ENCODE measurements around the gene RPL36AL.

The RPL36AL gene

GRCh38 chr14:49579841-49580240 lies 40.6 kb downstream of the RPL36AL start:
- Histone ChIP-seq H3K27ac (replicated peaks) (no peak overlapping the region), H3K27me3 (ENCODE audit: insufficient read depth, poor library complexity, severe bottlenecking) (no peaks in the 10 kb centered on the region), H3K4me3 (replicated peaks; ENCODE audit: insufficient read depth, low read length) (no peak overlapping the region)
- DNase-seq (ENCODE audit: low read depth in 1 of 2, low spot score in 1 of 2), result no peak
- no peak for TF ChIP-seq SPI1 (IDR thresholded peaks at IDR 0.05; ENCODE audit: borderline replicate concordance, low read depth)
- no peak for TF ChIP-seq CTCF (IDR thresholded peaks at IDR 0.05; ENCODE audit: insufficient read depth, low read length)
- TF ChIP-seq POLR2AphosphoS5 (IDR thresholded peaks at IDR 0.05; ENCODE audit: low read depth), result no peak
- no peak for TF ChIP-seq REST (IDR thresholded peaks at IDR 0.05; ENCODE audit: insufficient replicate concordance, low read depth)
- TF ChIP-seq GABPA (IDR thresholded peaks at IDR 0.05; ENCODE audit: low read depth), result no peak

- TF ChIP-seq CTCF (IDR thresholded peaks at IDR 0.05; ENCODE audit: insufficient read depth, low read length) (no peak), GABPA (IDR thresholded peaks at IDR 0.05; ENCODE audit: low read depth) (no peak), REST (IDR thresholded peaks at IDR 0.05; ENCODE audit: insufficient replicate concordance, low read depth) (no peak), SPI1 (IDR thresholded peaks at IDR 0.05; ENCODE audit: borderline replicate concordance, low read depth) (no peak), POLR2AphosphoS5 (IDR thresholded peaks at IDR 0.05; ENCODE audit: low read depth) (no peak)
- H3K4me3 ChIP-seq (replicated peaks; ENCODE audit: insufficient read depth, low read length), result no peak overlapping the region
- DNase-seq (ENCODE audit: low read depth in 1 of 2, low spot score in 1 of 2), result no peak
- no peaks in the 10 kb centered on the region for H3K27me3 ChIP-seq (ENCODE audit: insufficient read depth, poor library complexity, severe bottlenecking)
- H3K27ac ChIP-seq (replicated peaks), result no peak overlapping the region
Measured at GRCh38 chr14:49578141-49578540, 42.3 kb downstream of the RPL36AL start.

GRCh38 chr14:49574038-49574437 lies 46.4 kb downstream of the RPL36AL start:
- no peak overlapping the region for H3K4me3 ChIP-seq (replicated peaks; ENCODE audit: insufficient read depth, low read length)
- DNase-seq (ENCODE audit: low read depth in 1 of 2, low spot score in 1 of 2), result no peak
- TF ChIP-seq POLR2AphosphoS5 (IDR thresholded peaks at IDR 0.05; ENCODE audit: low read depth) (no peak), GABPA (IDR thresholded peaks at IDR 0.05; ENCODE audit: low read depth) (no peak), REST (IDR thresholded peaks at IDR 0.05; ENCODE audit: insufficient replicate concordance, low read depth) (no peak), CTCF (IDR thresholded peaks at IDR 0.05; ENCODE audit: insufficient read depth, low read length) (no peak), SPI1 (IDR thresholded peaks at IDR 0.05; ENCODE audit: borderline replicate concordance, low read depth) (no peak)
- H3K27me3 ChIP-seq (ENCODE audit: insufficient read depth, poor library complexity, severe bottlenecking), result no peaks in the 10 kb centered on the region
- H3K27ac ChIP-seq (replicated peaks), result no peak overlapping the region
